ENCODE results near the gene MYH3.

Gene MYH3

GRCh38 chr17:10631701-10632100 is 25.4 kb downstream of the MYH3 start:
- no peak for TF ChIP-seq ZNF274 (IDR thresholded peaks at IDR 0.05; ENCODE audit: low read depth, low read length)
- no peak overlapping the region for H3K4me3 ChIP-seq (ENCODE audit: low read length)

GRCh38 chr17:10631048-10631700 is 25.9 kb downstream of the MYH3 start:
- no peak overlapping the region for H3K4me3 ChIP-seq (ENCODE audit: low read length)
- no peak for TF ChIP-seq ZNF274 (IDR thresholded peaks at IDR 0.05; ENCODE audit: low read depth, low read length)

DNA sequence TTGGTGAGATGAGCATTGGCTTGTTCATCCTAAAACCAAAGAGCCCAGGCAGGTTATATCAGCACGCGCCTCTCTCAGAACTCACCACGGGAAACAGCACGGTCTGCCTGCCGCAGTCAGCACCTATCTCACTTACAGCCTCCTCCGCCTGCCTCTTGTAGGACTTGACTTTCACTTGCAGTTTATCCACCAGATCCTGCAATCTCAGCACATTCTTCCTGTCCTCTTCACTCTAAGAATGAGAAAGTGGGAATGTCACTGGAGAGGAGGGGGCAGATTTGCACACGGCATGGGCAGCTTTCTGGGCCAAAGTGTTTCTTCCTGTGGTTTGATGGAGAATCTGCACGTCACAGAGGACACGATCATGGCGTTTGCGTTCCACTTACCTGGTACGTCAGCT is 27.4 kb downstream of the MYH3 start:
- H3K4me3 ChIP-seq (ENCODE audit: low read length), result no peak overlapping the region
- TF ChIP-seq ZNF274 (IDR thresholded peaks at IDR 0.05; ENCODE audit: low read depth, low read length), result no peak

DNA sequence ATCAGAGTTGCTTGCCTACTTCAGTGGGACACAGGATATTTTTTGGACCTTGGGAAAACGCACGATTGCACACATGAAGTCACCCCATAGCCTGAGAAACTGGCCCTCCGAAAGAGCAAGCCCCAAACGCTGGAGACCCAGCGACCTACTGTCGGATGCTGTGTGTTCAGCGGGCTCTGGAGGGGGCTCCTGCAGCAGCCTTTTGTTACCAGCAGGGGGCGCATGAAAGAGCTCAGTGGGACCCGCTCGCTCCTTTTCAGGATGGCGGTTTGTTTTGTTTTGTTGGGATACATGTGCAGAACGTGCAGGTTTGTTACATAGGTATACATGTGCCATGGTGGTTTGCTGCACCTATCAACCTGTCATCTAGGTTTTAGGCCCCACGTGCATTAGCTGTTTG is 28.4 kb downstream of the MYH3 start:
- TF ChIP-seq ZNF274 (IDR thresholded peaks at IDR 0.05; ENCODE audit: low read depth, low read length), result no peak

DNA sequence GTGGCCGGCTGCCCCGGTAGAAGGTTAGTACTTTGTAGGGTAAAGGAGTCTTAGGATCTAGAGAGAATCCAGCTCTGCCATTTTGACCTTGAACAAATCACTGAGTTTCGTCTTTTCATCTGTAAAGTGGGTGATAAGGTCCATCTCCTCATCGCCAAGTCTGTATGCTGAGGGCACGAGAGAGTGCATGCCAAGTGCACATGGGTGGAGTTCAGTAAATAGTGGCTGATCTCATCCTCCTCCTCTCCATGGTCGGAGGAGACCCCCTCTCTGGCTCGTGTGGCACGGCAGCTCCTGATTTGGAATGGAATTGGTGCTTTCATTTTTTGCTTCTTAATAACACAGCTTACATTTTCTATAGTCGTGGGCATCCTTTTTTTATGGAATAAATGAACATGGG is 30.7 kb downstream of the MYH3 start:
- TF ChIP-seq ZNF274 (IDR thresholded peaks at IDR 0.05; ENCODE audit: low read depth, low read length), result no peak
- H3K4me3 ChIP-seq (ENCODE audit: low read length), result no peak overlapping the region

More for the DNA sequence above, 28.4 kb downstream of the MYH3 start:
- no peak overlapping the region for H3K4me3 ChIP-seq (ENCODE audit: low read length)

DNA sequence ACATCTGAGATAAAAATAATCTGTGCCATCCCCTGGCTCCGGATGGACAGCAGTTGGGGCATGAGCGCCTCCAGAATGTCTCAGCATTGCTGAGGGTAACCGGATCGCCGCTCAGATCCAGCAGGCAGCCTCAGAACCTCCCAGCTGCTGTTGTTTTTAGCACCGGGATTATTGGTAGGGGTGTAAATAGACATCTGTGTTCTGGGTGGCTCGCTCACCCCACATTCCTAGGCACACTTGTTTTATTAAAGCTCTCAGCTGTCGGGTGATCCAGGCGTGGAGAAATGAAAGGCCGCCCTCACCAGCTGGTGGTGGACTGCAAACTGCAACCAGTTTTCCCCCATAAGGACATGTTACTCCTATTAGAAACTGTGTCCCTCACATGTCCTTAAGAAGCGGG is 32.1 kb downstream of the MYH3 start:
- no peak for TF ChIP-seq ZNF274 (IDR thresholded peaks at IDR 0.05; ENCODE audit: low read depth, low read length)
- no peak overlapping the region for H3K4me3 ChIP-seq (ENCODE audit: low read length)

- no peak for TF ChIP-seq ZNF274 (IDR thresholded peaks at IDR 0.05; ENCODE audit: low read depth, low read length)
- no peak overlapping the region for H3K4me3 ChIP-seq (ENCODE audit: low read length)
These were observed 33.3 kb downstream of the MYH3 start for GRCh38 chr17:10623737-10624338.

- TF ChIP-seq ZNF274 (IDR thresholded peaks at IDR 0.05; ENCODE audit: low read depth, low read length), result no peak
- no peak overlapping the region for H3K4me3 ChIP-seq (ENCODE audit: low read length)
These were observed 34.3 kb downstream of the MYH3 start for GRCh38 chr17:10622617-10623485.

DNA sequence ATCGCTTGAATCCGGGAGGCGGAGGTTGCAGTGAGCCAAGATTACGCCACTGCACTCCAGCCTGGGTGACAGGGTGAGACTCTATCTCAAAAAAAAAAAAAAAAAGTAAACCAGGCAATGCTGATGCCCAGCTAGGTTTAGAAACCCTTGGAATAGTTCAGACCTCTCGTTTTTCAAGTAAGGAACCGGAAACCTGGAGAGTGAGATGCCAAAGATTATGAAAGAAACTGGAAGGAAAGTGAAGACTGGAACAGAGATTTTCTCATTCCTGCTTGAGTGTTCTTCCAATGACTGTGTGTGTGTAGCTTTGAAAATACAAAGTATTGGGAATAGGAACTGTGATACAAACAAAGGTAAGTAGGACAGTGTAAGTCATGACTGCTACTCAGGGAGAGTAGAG is 35.7 kb downstream of the MYH3 start:
- H3K4me3 ChIP-seq (ENCODE audit: low read length), result no peak overlapping the region
- TF ChIP-seq ZNF274 (IDR thresholded peaks at IDR 0.05; ENCODE audit: low read depth, low read length), result no peak

DNA sequence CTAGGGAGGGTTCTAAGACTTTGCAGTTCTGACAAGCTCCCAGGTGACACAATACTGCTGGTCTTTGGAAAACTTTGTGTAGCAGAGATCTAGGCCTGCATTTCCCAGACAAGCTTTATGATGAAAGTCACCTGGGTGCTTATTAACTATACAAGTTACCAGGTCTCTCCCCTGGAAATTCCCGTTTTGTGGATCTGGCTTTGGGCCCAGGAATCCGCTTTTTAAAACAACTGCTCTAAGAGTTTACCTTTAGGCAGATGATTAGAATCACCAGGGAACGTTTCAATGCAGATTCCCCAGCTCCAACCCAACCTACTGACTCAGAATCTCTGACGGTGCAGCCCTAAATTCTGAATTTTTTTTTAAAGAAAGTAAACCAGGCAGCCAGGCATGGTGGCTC is 36.3 kb downstream of the MYH3 start:
- no peak overlapping the region for H3K4me3 ChIP-seq (ENCODE audit: low read length)
- no peak for TF ChIP-seq ZNF274 (IDR thresholded peaks at IDR 0.05; ENCODE audit: low read depth, low read length)

DNA sequence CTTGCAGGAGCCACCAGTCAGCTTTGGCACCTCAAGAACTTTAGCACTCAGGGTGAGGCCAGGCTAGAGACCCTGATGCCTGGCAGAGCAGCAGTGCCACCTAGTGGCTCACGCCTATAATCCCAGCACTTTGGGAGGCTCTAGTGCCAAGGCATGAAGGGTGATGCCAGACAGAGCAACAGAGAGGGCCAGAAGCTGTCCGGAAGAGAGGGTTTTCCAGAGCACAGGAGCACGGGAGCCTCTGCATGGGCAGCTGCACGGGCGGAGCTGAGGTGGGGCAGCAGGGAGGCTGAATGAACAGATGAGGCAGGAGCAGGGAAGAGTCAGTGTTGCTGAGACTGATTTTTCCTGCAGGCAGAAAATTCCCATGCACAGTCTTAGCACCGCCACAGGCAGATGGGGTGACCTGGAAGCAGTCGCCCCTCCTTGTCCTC is 38.9 kb downstream of the MYH3 start:
- no peak for TF ChIP-seq ZNF274 (IDR thresholded peaks at IDR 0.05; ENCODE audit: low read depth, low read length)
- H3K4me3 ChIP-seq (ENCODE audit: low read length), result no peak overlapping the region

- H3K4me3 ChIP-seq (ENCODE audit: low read length), result no peak overlapping the region
- TF ChIP-seq ZNF274 (IDR thresholded peaks at IDR 0.05; ENCODE audit: low read depth, low read length), result no peak
These were observed 40.0 kb downstream of the MYH3 start for GRCh38 chr17:10617120-10617505.

- TF ChIP-seq ZNF274 (IDR thresholded peaks at IDR 0.05; ENCODE audit: low read depth, low read length), result no peak
- H3K4me3 ChIP-seq (ENCODE audit: low read length), result no peak overlapping the region
These were observed 40.5 kb downstream of the MYH3 start for GRCh38 chr17:10616502-10617119.

- no peak overlapping the region for H3K4me3 ChIP-seq (ENCODE audit: low read length)
- no peak for TF ChIP-seq ZNF274 (IDR thresholded peaks at IDR 0.05; ENCODE audit: low read depth, low read length)
These were observed 42.5 kb downstream of the MYH3 start for GRCh38 chr17:10614536-10615155.

All from GM08714 (cell line).